H1 (cell line): ENCODE results near the gene CACNG3.

Source experiments
- CBX8 ChIP-seq: fragments of 300-800, 300-1000 bp; sonication (generic); IDR thresholded peaks from 2 replicates; pipeline ENCODE4 v1.7.1; 2016; ENCODE audit warnings: low read depth, low read length, borderline replicate concordance
- CHD1 ChIP-seq: IDR thresholded peaks from 2 replicates; pipeline ENCODE4 v1.6.1; 2012; ENCODE audit warnings: low read depth, low read length, improper control_type of control experiment
- JUN ChIP-seq: IDR thresholded peaks from 2 replicates; pipeline ENCODE4 v1.6.1; 2011; ENCODE audit warnings: low read depth, mild to moderate bottlenecking, improper control_type of control experiment, low read length
- ZNF274 ChIP-seq: IDR thresholded peaks from 2 replicates; pipeline ENCODE4 v1.7.0; 2012; ENCODE audit warnings: low read length, borderline replicate concordance; ENCODE audit errors: extremely low read depth
- TF ChIP-seq, protein P1 (sequence below), 3 experiments: IDR thresholded peaks; 1 replicate in 2 of 3; 2 replicates in 1 of 3; pipeline versions ENCODE4 v1.5.1 to v1.6.1; 2011; ENCODE audit warnings: low read length in 3 of 3, mild to moderate bottlenecking in 3 of 3, inconsistent platforms in 2 of 3, low read depth in 1 of 3, moderate library complexity in 1 of 3; ENCODE audit not compliant: insufficient read depth in 1 of 3; ENCODE audit errors: control extremely low read depth in 1 of 3

DNA sequence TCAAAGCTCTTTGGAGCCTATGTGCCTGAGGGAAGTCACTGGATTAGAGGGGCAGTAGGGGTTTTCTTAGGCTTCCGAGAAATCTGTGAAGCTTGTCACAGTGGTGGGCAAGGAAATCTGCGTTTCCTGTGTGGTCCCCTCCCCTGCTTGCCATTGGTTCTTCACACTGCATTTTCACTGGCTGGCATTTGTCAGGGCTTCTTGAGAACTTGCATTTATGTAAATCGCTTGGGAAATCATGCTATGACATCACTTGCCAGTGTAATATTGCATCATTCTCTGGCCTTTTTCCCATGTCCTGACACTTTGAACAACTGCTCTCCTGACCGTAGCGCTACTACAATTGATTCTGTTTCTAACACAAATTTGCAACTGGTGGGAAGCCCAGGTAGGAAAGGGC lies 1.8 kb downstream of the CACNG3 start:
- TF ChIP-seq ZNF274, result no peak
- TF ChIP-seq, protein P1, sequence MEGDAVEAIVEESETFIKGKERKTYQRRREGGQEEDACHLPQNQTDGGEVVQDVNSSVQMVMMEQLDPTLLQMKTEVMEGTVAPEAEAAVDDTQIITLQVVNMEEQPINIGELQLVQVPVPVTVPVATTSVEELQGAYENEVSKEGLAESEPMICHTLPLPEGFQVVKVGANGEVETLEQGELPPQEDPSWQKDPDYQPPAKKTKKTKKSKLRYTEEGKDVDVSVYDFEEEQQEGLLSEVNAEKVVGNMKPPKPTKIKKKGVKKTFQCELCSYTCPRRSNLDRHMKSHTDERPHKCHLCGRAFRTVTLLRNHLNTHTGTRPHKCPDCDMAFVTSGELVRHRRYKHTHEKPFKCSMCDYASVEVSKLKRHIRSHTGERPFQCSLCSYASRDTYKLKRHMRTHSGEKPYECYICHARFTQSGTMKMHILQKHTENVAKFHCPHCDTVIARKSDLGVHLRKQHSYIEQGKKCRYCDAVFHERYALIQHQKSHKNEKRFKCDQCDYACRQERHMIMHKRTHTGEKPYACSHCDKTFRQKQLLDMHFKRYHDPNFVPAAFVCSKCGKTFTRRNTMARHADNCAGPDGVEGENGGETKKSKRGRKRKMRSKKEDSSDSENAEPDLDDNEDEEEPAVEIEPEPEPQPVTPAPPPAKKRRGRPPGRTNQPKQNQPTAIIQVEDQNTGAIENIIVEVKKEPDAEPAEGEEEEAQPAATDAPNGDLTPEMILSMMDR (IDR thresholded peaks at IDR 0.05; ENCODE audit: control extremely low read depth in 1 of 3, insufficient read depth in 1 of 3, low read depth in 1 of 3, low read length in 3 of 3), result no peak
- no peak for TF ChIP-seq JUN
- no peak for TF ChIP-seq CHD1
- TF ChIP-seq CBX8, result no peak
